Peyer's patch (tissue), 4 donors: ENCODE results near the gene TRAPPC3. TPM values are rescaled to one million over a fixed set of nuclear protein-coding genes. Genes with fewer than 3 reads are reported as not detected.
A peak's percentile ranks its signal among the peaks of the same experiment; 100 is the strongest.
"Not testable (repeated sequence)": the region's sequence is repeated elsewhere in the genome, so short reads cannot be mapped to it uniquely, and the experiment has no call there.

Experiments used
- DNase-seq, 3 donors: peaks; one replicate each; pipeline ENCODE4 v3.0.0-alpha.2; 2017 to 2019
- H3K27ac ChIP-seq, 4 donors: fragments of 200-600 bp; sonication (generic); one replicate each; pipeline ENCODE4 v1.5.1; 2016 to 2019
- H3K27me3 ChIP-seq, 2 donors: fragments of 200-600 bp; sonication (generic); one replicate each; pipeline ENCODE4 v1.5.1; 2019
- H3K36me3 ChIP-seq, 3 donors: fragments of 200-600 bp; sonication (generic); one replicate each; pipeline ENCODE4 v1.5.1; 2016 to 2019
- H3K4me1 ChIP-seq, 4 donors: fragments of 200-600 bp; sonication (generic); one replicate each; pipeline ENCODE4 v1.5.1; 2016 to 2019
- H3K4me3 ChIP-seq, 4 donors: fragments of 200-600 bp; sonication (generic); 1 replicate in 3 of 4; 2 replicates in 1 of 4; pipeline ENCODE4 v1.5.1; 2016 to 2019; ENCODE audit warnings: mild to moderate bottlenecking in 1 of 4
- H3K9me3 ChIP-seq, 4 donors: fragments of 200-600 bp; sonication (generic); one replicate each; pipeline ENCODE4 v1.5.1; 2016 to 2019; ENCODE audit warnings: mild to moderate bottlenecking in 1 of 4
- POLR2A ChIP-seq, 2 donors: fragments of 450-650 bp; IDR thresholded peaks; one replicate each; pipeline ENCODE4 v1.5.1; 2017; ENCODE audit warnings: antibody characterized with exemption in 2 of 2, mild to moderate bottlenecking in 2 of 2, moderate library complexity in 2 of 2
- total RNA-seq, 4 donors: library from RNA; depleted of rRNA; stranded (reverse); fragments of >200 nt; gene quantifications; one replicate each; pipeline ENCODE4 v1.1.0, GENCODE V29; 2016
- TF ChIP-seq, protein P1 (sequence below), 6 experiments: fragments of 450-650 bp in 4 of 6; fragments of 200-600 bp in 2 of 6; sonication (generic) in 1 of 6; IDR thresholded peaks; one replicate each; pipeline ENCODE4 v1.5.1; 2017 to 2019; ENCODE audit warnings: antibody characterized with exemption in 6 of 6, mild to moderate bottlenecking in 3 of 6, moderate library complexity in 1 of 6

Gene TRAPPC3
- 100 to 1,000 TPM in 1 of 4 donors, 10 to 100 TPM in 3; 56.2 to 113 (median 73.7) TPM for total RNA-seq

- H3K4me1 ChIP-seq = peaks cover 4 to 38% (median 28%) of the 10 kb centered on the region in 4 donors
- peak within 1 kb of the TSS; percentile 88 to 92 (median 88) for H3K27ac ChIP-seq
- H3K36me3 ChIP-seq = no peaks in the 10 kb centered on the region
- peak; percentile 72 to 76 for TF ChIP-seq POLR2A (IDR thresholded peaks at IDR 0.05)
- TF ChIP-seq, protein P1, sequence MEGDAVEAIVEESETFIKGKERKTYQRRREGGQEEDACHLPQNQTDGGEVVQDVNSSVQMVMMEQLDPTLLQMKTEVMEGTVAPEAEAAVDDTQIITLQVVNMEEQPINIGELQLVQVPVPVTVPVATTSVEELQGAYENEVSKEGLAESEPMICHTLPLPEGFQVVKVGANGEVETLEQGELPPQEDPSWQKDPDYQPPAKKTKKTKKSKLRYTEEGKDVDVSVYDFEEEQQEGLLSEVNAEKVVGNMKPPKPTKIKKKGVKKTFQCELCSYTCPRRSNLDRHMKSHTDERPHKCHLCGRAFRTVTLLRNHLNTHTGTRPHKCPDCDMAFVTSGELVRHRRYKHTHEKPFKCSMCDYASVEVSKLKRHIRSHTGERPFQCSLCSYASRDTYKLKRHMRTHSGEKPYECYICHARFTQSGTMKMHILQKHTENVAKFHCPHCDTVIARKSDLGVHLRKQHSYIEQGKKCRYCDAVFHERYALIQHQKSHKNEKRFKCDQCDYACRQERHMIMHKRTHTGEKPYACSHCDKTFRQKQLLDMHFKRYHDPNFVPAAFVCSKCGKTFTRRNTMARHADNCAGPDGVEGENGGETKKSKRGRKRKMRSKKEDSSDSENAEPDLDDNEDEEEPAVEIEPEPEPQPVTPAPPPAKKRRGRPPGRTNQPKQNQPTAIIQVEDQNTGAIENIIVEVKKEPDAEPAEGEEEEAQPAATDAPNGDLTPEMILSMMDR (IDR thresholded peaks at IDR 0.05) = peak; percentile 92 to 99 (median 98)
- no peaks in the 10 kb centered on the region for H3K27me3 ChIP-seq
- H3K9me3 ChIP-seq = no peaks in the 10 kb centered on the region
- H3K4me3 ChIP-seq = peak within 1 kb of the TSS; percentile 70 to 91 (median 82)
- DNase-seq = peak; percentile 100
These were observed at the start of gene TRAPPC3 for GRCh38 chr1:36149237-36149972. TSS of gene TRAPPC3 (minus strand) at chr1:36149486. CDS start at chr1:36149378, 108 bp downstream.

DNA sequence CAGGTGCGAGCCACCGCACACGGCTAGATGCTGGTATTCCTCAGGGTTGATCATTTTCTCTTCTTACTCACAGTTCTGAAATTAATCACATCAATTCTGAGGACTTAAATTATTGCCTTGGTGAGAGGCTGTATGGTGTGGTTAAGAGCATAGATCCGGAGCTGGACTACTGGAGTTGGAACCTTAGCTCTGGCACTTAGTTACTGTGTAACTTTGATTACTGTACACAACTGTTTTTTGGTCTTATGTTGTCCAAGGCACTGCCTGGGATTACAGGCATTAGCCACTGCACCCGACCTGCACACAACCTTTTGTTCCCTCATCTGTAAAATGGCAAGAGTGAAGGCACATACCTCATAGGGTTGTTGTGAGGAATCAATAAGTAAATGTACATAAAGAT lies 49.4 kb upstream of the TRAPPC3 start:
- no peak for DNase-seq
- no peaks in the 10 kb centered on the region for H3K27me3 ChIP-seq
- H3K27ac ChIP-seq = no peak overlapping the region
- H3K36me3 ChIP-seq = no peaks in the 10 kb centered on the region
- H3K9me3 ChIP-seq = no peaks in the 10 kb centered on the region
- no peak overlapping the region for H3K4me3 ChIP-seq
- H3K4me1 ChIP-seq = peaks cover 0 to 2% (median 0%) of the 10 kb centered on the region in 4 donors
- TF ChIP-seq, protein P1 (IDR thresholded peaks at IDR 0.05) = no peak
- TF ChIP-seq POLR2A (IDR thresholded peaks at IDR 0.05) = no peak

DNA sequence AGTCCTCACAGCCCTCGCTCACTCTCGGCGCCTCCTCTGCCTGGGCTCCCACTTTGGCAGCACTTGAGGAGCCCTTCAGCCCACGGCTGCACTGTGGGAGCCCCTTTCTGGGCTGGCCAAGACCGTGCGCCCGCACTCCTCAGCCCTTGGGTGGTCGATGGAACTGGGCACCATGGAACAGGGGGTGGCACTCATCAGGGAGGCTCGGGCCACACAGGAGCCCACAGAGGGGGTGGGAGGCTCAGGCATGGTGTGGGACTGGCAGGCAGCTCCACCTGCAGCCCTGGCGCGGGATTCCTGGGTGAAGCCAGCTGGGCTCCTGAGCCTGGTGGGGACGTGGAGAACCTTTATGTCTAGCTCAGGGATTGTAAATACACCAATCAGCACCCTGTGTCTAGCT lies 47.5 kb upstream of the TRAPPC3 start:
- DNase-seq, H3K4me1 ChIP-seq, H3K27ac ChIP-seq, H3K27me3 ChIP-seq, H3K9me3 ChIP-seq, H3K4me3 ChIP-seq, H3K36me3 ChIP-seq: not testable (repeated sequence)

DNA sequence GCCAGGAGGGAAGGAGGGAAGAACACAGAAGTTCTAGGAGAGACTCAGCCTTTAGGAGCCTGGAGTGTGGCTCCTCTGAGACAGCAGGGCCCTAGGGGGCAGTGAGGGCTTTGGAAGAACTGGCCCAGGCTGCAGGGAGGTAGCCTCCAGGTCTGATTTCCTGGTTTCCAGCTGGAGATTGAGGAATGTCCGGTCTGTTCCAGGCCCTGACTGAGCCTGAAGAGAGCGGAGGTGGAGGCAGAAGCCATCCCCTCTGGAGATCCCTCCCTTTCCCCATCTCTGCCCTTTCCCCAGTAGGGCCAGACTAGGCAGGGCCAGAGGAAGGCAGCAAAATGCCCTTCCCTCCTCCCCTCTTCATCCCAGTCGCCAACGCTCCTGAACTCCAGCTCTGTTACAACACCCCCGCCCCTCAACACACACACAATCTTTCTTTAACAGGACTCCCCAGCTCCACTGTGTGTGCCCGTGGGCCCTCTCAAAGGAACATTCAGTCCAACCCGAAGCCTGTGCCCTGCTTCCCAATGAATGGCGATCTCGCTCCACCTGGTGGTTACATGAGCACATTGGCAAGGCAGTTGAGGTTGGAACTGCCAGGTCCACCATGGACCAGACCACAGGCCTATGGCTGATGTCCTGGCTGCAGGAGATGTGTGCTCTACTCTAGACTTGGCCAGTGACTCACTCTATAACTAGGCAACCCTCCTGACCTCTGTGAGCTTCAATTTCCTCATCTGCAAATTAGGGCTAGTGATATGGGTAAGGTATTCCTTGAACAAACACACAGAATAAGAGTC lies 38.7 kb upstream of the TRAPPC3 start:
- Histone ChIP-seq H3K4me1 (peaks cover 0 to 6% (median 0%) of the 10 kb centered on the region in 4 donors), H3K27me3 (no peaks in the 10 kb centered on the region), H3K27ac (peak overlapping the region; percentile 57 to 65 (median 62)), H3K9me3 (no peaks in the 10 kb centered on the region), H3K4me3 (no peak overlapping the region), H3K36me3 (no peaks in the 10 kb centered on the region)
- peak in 1 of 2 donors; percentile 8 for TF ChIP-seq POLR2A (IDR thresholded peaks at IDR 0.05)
- TF ChIP-seq, protein P1 (IDR thresholded peaks at IDR 0.05) = peak; percentile 67 to 97 (median 92)
- peak; percentile 79 to 93 (median 81) for DNase-seq

GRCh38 chr1:36183309-36183856 lies 34.1 kb upstream of the TRAPPC3 start:
- Histone ChIP-seq H3K4me1 (peaks cover 0 to 8% (median 0%) of the 10 kb centered on the region in 4 donors), H3K27me3 (no peaks in the 10 kb centered on the region), H3K36me3 (peaks cover 0 to 29% (median 0%) of the 10 kb centered on the region in 3 donors), H3K4me3 (no peak overlapping the region), H3K27ac (peak overlapping the region in 1 of 4 donors; percentile 51), H3K9me3 (no peaks in the 10 kb centered on the region)
- TF ChIP-seq, protein P1 (IDR thresholded peaks at IDR 0.05) = no peak
- no peak for TF ChIP-seq POLR2A (IDR thresholded peaks at IDR 0.05)
- no peak for DNase-seq
